ENCODE measurements around the gene TNS1. TPM values are rescaled to one million over a fixed set of nuclear protein-coding genes. Genes with fewer than 3 reads are reported as not detected.

TNS1 gene
- polyA plus RNA-seq, 1 of the 3 experiments (the other 2 are of a cell fraction) = 12.1 TPM

DNA sequence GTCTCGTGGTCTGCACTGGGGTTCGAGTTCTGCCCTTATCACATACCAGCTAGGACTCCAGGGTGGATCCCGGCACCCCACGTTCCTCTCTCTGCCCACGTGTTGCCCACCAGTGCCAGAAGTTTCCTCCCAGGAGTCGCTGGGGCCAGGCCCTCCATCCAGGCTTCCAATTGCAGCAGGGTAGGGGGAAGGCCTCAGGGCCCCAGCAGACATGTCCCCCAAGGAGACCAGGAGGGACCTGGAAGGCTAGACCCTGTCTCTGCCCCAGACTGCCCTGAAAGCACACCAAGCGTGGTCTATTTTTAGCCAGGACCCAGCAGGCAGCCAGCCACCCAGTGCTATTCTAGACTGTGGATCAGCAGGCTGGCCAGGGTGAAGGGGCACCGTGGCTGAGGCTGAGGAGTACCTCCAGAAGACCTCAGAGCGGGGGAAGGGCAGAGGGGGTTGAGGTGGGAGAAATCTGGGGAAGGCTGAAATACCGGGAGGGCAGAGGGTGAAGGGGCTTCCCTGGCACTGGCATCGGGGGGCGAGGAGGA lies 18.8 kb upstream of the TNS1 start:
- 79% methylated on average over 10 of the region's 12 CpGs for WGBS (ENCODE audit: low lambda C conversion rate)
- H3K27me3 ChIP-seq (ENCODE audit: insufficient read depth) = no peaks in the 10 kb centered on the region
- no peak for TF ChIP-seq FOXM1 (IDR thresholded peaks at IDR 0.05; ENCODE audit: low read depth)
- TF ChIP-seq POLR2AphosphoS5 (IDR thresholded peaks at IDR 0.05; ENCODE audit: low read depth, low read length) = no peak
- TF ChIP-seq, protein P1, sequence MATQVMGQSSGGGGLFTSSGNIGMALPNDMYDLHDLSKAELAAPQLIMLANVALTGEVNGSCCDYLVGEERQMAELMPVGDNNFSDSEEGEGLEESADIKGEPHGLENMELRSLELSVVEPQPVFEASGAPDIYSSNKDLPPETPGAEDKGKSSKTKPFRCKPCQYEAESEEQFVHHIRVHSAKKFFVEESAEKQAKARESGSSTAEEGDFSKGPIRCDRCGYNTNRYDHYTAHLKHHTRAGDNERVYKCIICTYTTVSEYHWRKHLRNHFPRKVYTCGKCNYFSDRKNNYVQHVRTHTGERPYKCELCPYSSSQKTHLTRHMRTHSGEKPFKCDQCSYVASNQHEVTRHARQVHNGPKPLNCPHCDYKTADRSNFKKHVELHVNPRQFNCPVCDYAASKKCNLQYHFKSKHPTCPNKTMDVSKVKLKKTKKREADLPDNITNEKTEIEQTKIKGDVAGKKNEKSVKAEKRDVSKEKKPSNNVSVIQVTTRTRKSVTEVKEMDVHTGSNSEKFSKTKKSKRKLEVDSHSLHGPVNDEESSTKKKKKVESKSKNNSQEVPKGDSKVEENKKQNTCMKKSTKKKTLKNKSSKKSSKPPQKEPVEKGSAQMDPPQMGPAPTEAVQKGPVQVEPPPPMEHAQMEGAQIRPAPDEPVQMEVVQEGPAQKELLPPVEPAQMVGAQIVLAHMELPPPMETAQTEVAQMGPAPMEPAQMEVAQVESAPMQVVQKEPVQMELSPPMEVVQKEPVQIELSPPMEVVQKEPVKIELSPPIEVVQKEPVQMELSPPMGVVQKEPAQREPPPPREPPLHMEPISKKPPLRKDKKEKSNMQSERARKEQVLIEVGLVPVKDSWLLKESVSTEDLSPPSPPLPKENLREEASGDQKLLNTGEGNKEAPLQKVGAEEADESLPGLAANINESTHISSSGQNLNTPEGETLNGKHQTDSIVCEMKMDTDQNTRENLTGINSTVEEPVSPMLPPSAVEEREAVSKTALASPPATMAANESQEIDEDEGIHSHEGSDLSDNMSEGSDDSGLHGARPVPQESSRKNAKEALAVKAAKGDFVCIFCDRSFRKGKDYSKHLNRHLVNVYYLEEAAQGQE (IDR thresholded peaks at IDR 0.05; ENCODE audit: low read depth, low read length) = no peak
- TF ChIP-seq GABPA (IDR thresholded peaks at IDR 0.05; ENCODE audit: low read depth) = no peak
- no peak for TF ChIP-seq SMC3 (IDR thresholded peaks at IDR 0.05; ENCODE audit: low read depth, low read length)
- TF ChIP-seq, protein P2, sequence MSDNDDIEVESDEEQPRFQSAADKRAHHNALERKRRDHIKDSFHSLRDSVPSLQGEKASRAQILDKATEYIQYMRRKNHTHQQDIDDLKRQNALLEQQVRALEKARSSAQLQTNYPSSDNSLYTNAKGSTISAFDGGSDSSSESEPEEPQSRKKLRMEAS (IDR thresholded peaks at IDR 0.05; ENCODE audit: low read depth) = no peak
- TF ChIP-seq JUND (IDR thresholded peaks at IDR 0.05) = no peak
- ChIA-PET POLR2A (no interaction called here), CTCF (interaction anchor here (1.1 kb wide), 2 partner anchors 10 to 236 kb away, joined by 4 read pairs; no protein-coding TSS in a partner anchor)
- H3K9me2 ChIP-seq = no peaks in the 10 kb centered on the region
- no peak overlapping the region for H3K9ac ChIP-seq
- no peaks in the 10 kb centered on the region for H3K36me3 ChIP-seq (replicated peaks in 1 of 2; ENCODE audit: control insufficient read depth in 1 of 2, insufficient read depth in 2 of 2, low read length in 1 of 2)
- H4K20me1 ChIP-seq (ENCODE audit: insufficient read depth) = no peaks in the 10 kb centered on the region
- H2AFZ ChIP-seq (ENCODE audit: low read depth) = no peak overlapping the region
- no peak overlapping the region for H3K4me3 ChIP-seq (ENCODE audit: low read depth in 2 of 2, low read length in 1 of 2)
- peak; percentile 16 for DNase-seq
- H3K27ac ChIP-seq (ENCODE audit: low read depth in 2 of 2, low read length in 1 of 2) = no peak overlapping the region
- no peaks in the 10 kb centered on the region for H3K79me2 ChIP-seq (ENCODE audit: insufficient read depth)
- H3K4me2 ChIP-seq = no peak overlapping the region
- no peaks in the 10 kb centered on the region for H3K9me3 ChIP-seq
- no peaks in the 10 kb centered on the region for H3F3A ChIP-seq (replicated peaks; ENCODE audit: insufficient read depth)
- H3K4me1 ChIP-seq (ENCODE audit: control insufficient read depth in 1 of 2, insufficient read depth in 2 of 2, low read depth in 1 of 2, low read length in 1 of 2) = peaks cover 9 to 40% of the 10 kb centered on the region in 2 experiments; a peak in 3 of 4 replicates

DNA sequence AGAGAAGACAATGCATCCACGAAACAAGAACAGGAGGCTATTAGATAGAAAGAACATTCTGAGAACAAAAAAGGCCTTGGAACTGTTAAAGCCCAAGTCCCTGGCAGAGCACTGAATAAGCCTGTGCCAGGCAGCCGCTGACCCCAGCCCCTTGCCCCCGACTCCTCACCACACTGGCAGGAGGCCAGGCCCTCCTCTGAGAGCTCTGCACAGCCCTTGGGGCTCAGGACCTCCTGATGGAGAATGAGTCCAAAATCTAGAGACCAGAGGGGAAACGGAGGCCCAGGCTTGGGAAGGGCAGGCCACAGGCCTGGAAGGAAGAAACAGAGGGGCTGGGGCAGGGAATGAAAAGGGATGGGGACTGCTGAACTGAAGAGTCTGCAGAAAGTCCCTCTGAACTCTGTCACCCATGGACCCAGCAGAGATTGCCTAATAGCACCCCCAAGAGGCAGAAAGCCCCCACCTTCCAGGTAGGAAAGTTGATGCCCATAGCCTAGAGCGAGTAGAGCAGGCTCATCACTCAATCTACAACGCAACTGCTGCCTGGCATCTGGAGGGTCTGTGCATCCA lies 18.3 kb upstream of the TNS1 start:
- Histone ChIP-seq H3K4me1 (ENCODE audit: control insufficient read depth in 1 of 2, insufficient read depth in 2 of 2, low read depth in 1 of 2, low read length in 1 of 2) (peaks cover 15 to 43% of the 10 kb centered on the region in 2 experiments; a peak in 3 of 4 replicates), H3K27me3 (ENCODE audit: insufficient read depth) (no peaks in the 10 kb centered on the region), H3K9ac (no peak overlapping the region), H3K27ac (ENCODE audit: low read depth in 2 of 2, low read length in 1 of 2) (no peak overlapping the region), H3F3A (replicated peaks; ENCODE audit: insufficient read depth) (no peaks in the 10 kb centered on the region), H3K4me3 (ENCODE audit: low read depth in 2 of 2, low read length in 1 of 2) (no peak overlapping the region), H3K9me3 (no peaks in the 10 kb centered on the region), H3K36me3 (replicated peaks in 1 of 2; ENCODE audit: control insufficient read depth in 1 of 2, insufficient read depth in 2 of 2, low read length in 1 of 2) (no peaks in the 10 kb centered on the region), H3K79me2 (ENCODE audit: insufficient read depth) (no peaks in the 10 kb centered on the region), H4K20me1 (ENCODE audit: insufficient read depth) (no peaks in the 10 kb centered on the region), H2AFZ (ENCODE audit: low read depth) (no peak overlapping the region), H3K4me2 (no peak overlapping the region), H3K9me2 (no peaks in the 10 kb centered on the region)
- CTCF ChIA-PET = interaction anchor here (0.9 to 2.1 kb wide), 4 partner anchors 10 to 232 kb away, joined by 3 to 6 read pairs (median 4); no protein-coding TSS in a partner anchor
- WGBS (ENCODE audit: low lambda C conversion rate) = 83% methylated on average over 4 of the region's 6 CpGs
- peak; percentile 7 for DNase-seq
- POLR2A ChIA-PET = no interaction called here
- peak; percentile 35; the same call in 1 of the 2 replicates for TF ChIP-seq RAD21 (IDR thresholded peaks at IDR 0.05; ENCODE audit: low read length)
- TF ChIP-seq, protein P3, sequence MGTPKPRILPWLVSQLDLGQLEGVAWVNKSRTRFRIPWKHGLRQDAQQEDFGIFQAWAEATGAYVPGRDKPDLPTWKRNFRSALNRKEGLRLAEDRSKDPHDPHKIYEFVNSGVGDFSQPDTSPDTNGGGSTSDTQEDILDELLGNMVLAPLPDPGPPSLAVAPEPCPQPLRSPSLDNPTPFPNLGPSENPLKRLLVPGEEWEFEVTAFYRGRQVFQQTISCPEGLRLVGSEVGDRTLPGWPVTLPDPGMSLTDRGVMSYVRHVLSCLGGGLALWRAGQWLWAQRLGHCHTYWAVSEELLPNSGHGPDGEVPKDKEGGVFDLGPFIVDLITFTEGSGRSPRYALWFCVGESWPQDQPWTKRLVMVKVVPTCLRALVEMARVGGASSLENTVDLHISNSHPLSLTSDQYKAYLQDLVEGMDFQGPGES (IDR thresholded peaks at IDR 0.05; ENCODE audit: low read depth, low read length) = no peak
- TF ChIP-seq, protein P4, sequence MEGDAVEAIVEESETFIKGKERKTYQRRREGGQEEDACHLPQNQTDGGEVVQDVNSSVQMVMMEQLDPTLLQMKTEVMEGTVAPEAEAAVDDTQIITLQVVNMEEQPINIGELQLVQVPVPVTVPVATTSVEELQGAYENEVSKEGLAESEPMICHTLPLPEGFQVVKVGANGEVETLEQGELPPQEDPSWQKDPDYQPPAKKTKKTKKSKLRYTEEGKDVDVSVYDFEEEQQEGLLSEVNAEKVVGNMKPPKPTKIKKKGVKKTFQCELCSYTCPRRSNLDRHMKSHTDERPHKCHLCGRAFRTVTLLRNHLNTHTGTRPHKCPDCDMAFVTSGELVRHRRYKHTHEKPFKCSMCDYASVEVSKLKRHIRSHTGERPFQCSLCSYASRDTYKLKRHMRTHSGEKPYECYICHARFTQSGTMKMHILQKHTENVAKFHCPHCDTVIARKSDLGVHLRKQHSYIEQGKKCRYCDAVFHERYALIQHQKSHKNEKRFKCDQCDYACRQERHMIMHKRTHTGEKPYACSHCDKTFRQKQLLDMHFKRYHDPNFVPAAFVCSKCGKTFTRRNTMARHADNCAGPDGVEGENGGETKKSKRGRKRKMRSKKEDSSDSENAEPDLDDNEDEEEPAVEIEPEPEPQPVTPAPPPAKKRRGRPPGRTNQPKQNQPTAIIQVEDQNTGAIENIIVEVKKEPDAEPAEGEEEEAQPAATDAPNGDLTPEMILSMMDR (IDR thresholded peaks at IDR 0.05) = 0 out of 2 replicates have a peak, but pooled peaks have one; percentile 12
